Neuronal stem cell (in vitro differentiated cells): Measurements from ENCODE around the gene FRY.

Experiments
- DNase-seq: peaks from one replicate; pipeline ENCODE4 v3.0.0-alpha.2; 2013; ENCODE audit warnings: low spot score
- H2AFZ ChIP-seq: one replicate; pipeline ENCODE4 v1.6.1; 2013; ENCODE audit warnings: mild to moderate bottlenecking, low read length, inconsistent platforms
- H2AK5ac ChIP-seq: 2 replicates; pipeline ENCODE4 v1.6.1; 2013; ENCODE audit warnings: low read depth, mild to moderate bottlenecking, inconsistent platforms, low read length, moderate library complexity, mixed read lengths
- H2BK120ac ChIP-seq: 2 replicates; pipeline ENCODE4 v1.6.1; 2013; ENCODE audit warnings: low read depth, mild to moderate bottlenecking, inconsistent platforms, low read length, moderate library complexity, mixed read lengths
- H2BK12ac ChIP-seq: one replicate; pipeline ENCODE4 v1.6.1; 2013; ENCODE audit warnings: low read length, inconsistent platforms
- H2BK15ac ChIP-seq: 2 replicates; pipeline ENCODE4 v1.6.1; 2013; ENCODE audit warnings: mild to moderate bottlenecking, low read length, inconsistent platforms, mixed read lengths
- H2BK5ac ChIP-seq: one replicate; pipeline ENCODE4 v1.6.1; 2013; ENCODE audit warnings: inconsistent platforms, mild to moderate bottlenecking, low read length, moderate library complexity
- H3K14ac ChIP-seq: one replicate; pipeline ENCODE4 v1.6.1; 2013; ENCODE audit warnings: low read length, inconsistent platforms
- H3K18ac ChIP-seq: 2 replicates; pipeline ENCODE4 v1.6.1; 2013; ENCODE audit warnings: low read length, inconsistent platforms
- H3K23ac ChIP-seq: 2 replicates; pipeline ENCODE4 v1.6.1; 2013; ENCODE audit warnings: low read depth, mild to moderate bottlenecking, mixed read lengths, low read length, inconsistent platforms; ENCODE audit not compliant: poor library complexity
- H3K27ac ChIP-seq: replicated peaks from 3 replicates; pipeline ENCODE4 v1.5.1; 2013; ENCODE audit warnings: low read length, inconsistent platforms
- H3K27me3 ChIP-seq, 3 experiments: 2 replicates each; pipeline ENCODE4 v1.6.1; 2013; ENCODE audit warnings: low read length in 3 of 3, mild to moderate bottlenecking in 2 of 3, inconsistent platforms in 1 of 3, low read depth in 1 of 3, mixed read lengths in 1 of 3, moderate library complexity in 1 of 3; ENCODE audit not compliant: control insufficient read depth in 3 of 3, insufficient read depth in 3 of 3
- H3K36me3 ChIP-seq, 2 donors: replicated peaks in 1 of 2; 2 replicates each; pipeline ENCODE4 v1.6.1; 2013; ENCODE audit warnings: low read length in 2 of 2; ENCODE audit not compliant: control insufficient read depth in 2 of 2, insufficient read depth in 2 of 2
- H3K4ac ChIP-seq: 2 replicates; pipeline ENCODE4 v1.6.1; 2013; ENCODE audit warnings: inconsistent platforms, mild to moderate bottlenecking, low read length, moderate library complexity
- H3K4me1 ChIP-seq, 2 donors: 1 replicate in 1 of 2; 2 replicates in 1 of 2; pipeline ENCODE4 v1.6.1; 2013; ENCODE audit warnings: low read length in 2 of 2, low read depth in 1 of 2; ENCODE audit not compliant: control insufficient read depth in 2 of 2, insufficient read depth in 1 of 2
- H3K4me2 ChIP-seq: one replicate; pipeline ENCODE4 v1.6.1; 2013; ENCODE audit warnings: mild to moderate bottlenecking, low read length, inconsistent platforms; ENCODE audit not compliant: insufficient read depth, poor library complexity, severe bottlenecking
- H3K4me3 ChIP-seq, 2 donors: 2 replicates each; pipeline ENCODE4 v1.5.1; 2013; ENCODE audit warnings: low read length in 2 of 2, mild to moderate bottlenecking in 2 of 2, inconsistent platforms in 1 of 2, moderate library complexity in 1 of 2
- H3K79me1 ChIP-seq: one replicate; pipeline ENCODE4 v1.6.1; 2013; ENCODE audit warnings: low read depth, mild to moderate bottlenecking, inconsistent platforms, low read length, moderate library complexity
- H3K9ac ChIP-seq: one replicate; pipeline ENCODE4 v1.6.1; 2013; ENCODE audit warnings: mild to moderate bottlenecking, low read depth, low read length, inconsistent platforms; ENCODE audit not compliant: poor library complexity
- H3K9me3 ChIP-seq, 2 donors: replicated peaks in 1 of 2; 2 replicates each; pipeline versions ENCODE3 to v1.6.1; 2013; ENCODE audit warnings: low read length in 2 of 2, mild to moderate bottlenecking in 2 of 2, inconsistent platforms in 1 of 2, low read depth in 1 of 2, mixed read lengths in 1 of 2, moderate library complexity in 1 of 2; ENCODE audit not compliant: control insufficient read depth in 2 of 2, insufficient read depth in 1 of 2
- H4K8ac ChIP-seq: one replicate; pipeline ENCODE4 v1.6.1; 2013; ENCODE audit warnings: low read depth, mild to moderate bottlenecking, inconsistent platforms, low read length, moderate library complexity
- H4K91ac ChIP-seq: one replicate; pipeline ENCODE4 v1.6.1; 2013; ENCODE audit warnings: low read length, low read depth, mild to moderate bottlenecking, inconsistent platforms; ENCODE audit not compliant: poor library complexity
- WGBS, 2 donors: extraction: QIAGEN DNeasy Blood & Tissue Kit; methylation state at CpG; one replicate each; pipeline ENCODE4 v1.1.7; 2013; ENCODE audit warnings: missing lambda C conversion rate in 2 of 2, mixed read lengths in 1 of 2; ENCODE audit not compliant: insufficient read length in 2 of 2, insufficient replicate concordance in 1 of 2; ENCODE audit errors: extremely low coverage in 2 of 2; 5-methylcytosine and 5-hydroxymethylcytosine counted together

Gene FRY

GRCh38 chr13:32098272-32098671, 66.7 kb downstream of the FRY start:
- H2BK12ac ChIP-seq, result no peak overlapping the region
- H4K8ac ChIP-seq, result no peak overlapping the region
- no peak overlapping the region for H3K14ac ChIP-seq
- no peak overlapping the region for H3K9ac ChIP-seq
- no CpG with 5 or more reads among the region's 3 CpGs for WGBS, 2 donors
- H3K36me3 ChIP-seq, result peaks cover 0 to 3% of the 10 kb centered on the region in 2 donors
- no peak overlapping the region for H2AK5ac ChIP-seq
- no peak overlapping the region for H3K4me3 ChIP-seq
- H2BK5ac ChIP-seq, result no peak overlapping the region
- H3K4ac ChIP-seq, result no peak overlapping the region
- H3K9me3 ChIP-seq, result peaks cover 0 to 2% of the 10 kb centered on the region in 2 donors
- H3K18ac ChIP-seq, result no peak overlapping the region
- H2BK15ac ChIP-seq, result no peak overlapping the region
- DNase-seq, result no peak
- no peak overlapping the region for H2AFZ ChIP-seq
- no peak overlapping the region for H3K23ac ChIP-seq
- H4K91ac ChIP-seq, result no peak overlapping the region
- no peaks in the 10 kb centered on the region for H3K4me1 ChIP-seq
- no peak overlapping the region for H3K4me2 ChIP-seq
- no peaks in the 10 kb centered on the region for H3K27me3 ChIP-seq
- H3K27ac ChIP-seq, result no peak overlapping the region
- no peak overlapping the region for H2BK120ac ChIP-seq
- peaks cover 2% of the 10 kb centered on the region for H3K79me1 ChIP-seq

- H3K9me3 ChIP-seq, result peaks cover 0 to 2% of the 10 kb centered on the region in 2 donors
- peaks cover 0 to 4% of the 10 kb centered on the region in 2 donors for H3K36me3 ChIP-seq
- no peak overlapping the region for H3K4me2 ChIP-seq
- H3K14ac ChIP-seq, result no peak overlapping the region
- no peak overlapping the region for H2BK5ac ChIP-seq
- no peaks in the 10 kb centered on the region for H3K27me3 ChIP-seq
- no peak overlapping the region for H3K18ac ChIP-seq
- no peak overlapping the region for H3K4ac ChIP-seq
- no peaks in the 10 kb centered on the region for H3K79me1 ChIP-seq
- no peak overlapping the region for H3K9ac ChIP-seq
- H2AFZ ChIP-seq, result no peak overlapping the region
- no peak for DNase-seq
- H3K4me1 ChIP-seq, result no peaks in the 10 kb centered on the region
- no peak overlapping the region for H4K8ac ChIP-seq
- H2BK12ac ChIP-seq, result no peak overlapping the region
- H3K27ac ChIP-seq, result no peak overlapping the region
- no peak overlapping the region for H4K91ac ChIP-seq
- no peak overlapping the region for H2AK5ac ChIP-seq
- no peak overlapping the region for H2BK15ac ChIP-seq
- H3K4me3 ChIP-seq, result no peak overlapping the region
- H2BK120ac ChIP-seq, result no peak overlapping the region
- H3K23ac ChIP-seq, result no peak overlapping the region
Measured at GRCh38 chr13:32105653-32106313, 74.2 kb downstream of the FRY start.

- no peak overlapping the region for H2BK15ac ChIP-seq
- no peak overlapping the region for H3K9ac ChIP-seq
- no peak overlapping the region for H2BK120ac ChIP-seq
- H3K27me3 ChIP-seq, result no peaks in the 10 kb centered on the region
- no peak overlapping the region for H3K4ac ChIP-seq
- no peak overlapping the region for H4K91ac ChIP-seq
- H3K4me2 ChIP-seq, result no peak overlapping the region
- peaks cover 0 to 4% of the 10 kb centered on the region in 2 donors for H3K36me3 ChIP-seq
- no peak overlapping the region for H3K4me3 ChIP-seq
- H2AK5ac ChIP-seq, result no peak overlapping the region
- WGBS, 2 donors, result no CpG with 5 or more reads among the region's 4 CpGs
- no peak overlapping the region for H2AFZ ChIP-seq
- H3K9me3 ChIP-seq, result peaks cover 0 to 2% of the 10 kb centered on the region in 2 donors
- no peak overlapping the region for H3K14ac ChIP-seq
- no peak for DNase-seq
- no peak overlapping the region for H3K18ac ChIP-seq
- H3K23ac ChIP-seq, result no peak overlapping the region
- H4K8ac ChIP-seq, result no peak overlapping the region
- no peak overlapping the region for H3K27ac ChIP-seq
- H3K4me1 ChIP-seq, result peaks cover 0 to 2% of the 10 kb centered on the region in 2 donors
- no peaks in the 10 kb centered on the region for H3K79me1 ChIP-seq
- H2BK5ac ChIP-seq, result no peak overlapping the region
- no peak overlapping the region for H2BK12ac ChIP-seq
Measured at GRCh38 chr13:32107474-32107873, 75.9 kb downstream of the FRY start.

GRCh38 chr13:32107973-32108372, 76.4 kb downstream of the FRY start:
- Histone ChIP-seq H3K9ac (no peak overlapping the region), H3K14ac (no peak overlapping the region), H2AFZ (no peak overlapping the region), H3K4me2 (no peak overlapping the region), H3K79me1 (no peaks in the 10 kb centered on the region), H3K4ac (no peak overlapping the region), H3K4me3 (no peak overlapping the region), H3K9me3 (peaks cover 0 to 2% of the 10 kb centered on the region in 2 donors), H2BK120ac (no peak overlapping the region), H4K8ac (no peak overlapping the region), H3K27ac (no peak overlapping the region), H3K23ac (no peak overlapping the region), H2BK15ac (no peak overlapping the region), H3K36me3 (peaks cover 0 to 3% of the 10 kb centered on the region in 2 donors), H2AK5ac (no peak overlapping the region), H4K91ac (no peak overlapping the region), H3K4me1 (peaks cover 0 to 2% of the 10 kb centered on the region in 2 donors), H2BK5ac (no peak overlapping the region), H2BK12ac (no peak overlapping the region), H3K18ac (no peak overlapping the region), H3K27me3 (no peaks in the 10 kb centered on the region)
- no peak for DNase-seq
- WGBS, 2 donors, result no CpG with 5 or more reads among the region's 2 CpGs
